GM18517 (cell line): Measurements from ENCODE around the gene EXTL1.

ENCODE experiments used
- ATAC-seq: cut with Tn5 transposase; IDR thresholded peaks from one replicate; pipeline ENCODE4 v1.9.1; 2021; ENCODE audit warnings: mild to moderate bottlenecking, moderate library complexity; ENCODE audit not compliant: unreplicated experiment

The EXTL1 gene

GRCh38 chr1:26066857-26067256 lies 45.3 kb downstream of the EXTL1 start:
- no peak for ATAC-seq

DNA sequence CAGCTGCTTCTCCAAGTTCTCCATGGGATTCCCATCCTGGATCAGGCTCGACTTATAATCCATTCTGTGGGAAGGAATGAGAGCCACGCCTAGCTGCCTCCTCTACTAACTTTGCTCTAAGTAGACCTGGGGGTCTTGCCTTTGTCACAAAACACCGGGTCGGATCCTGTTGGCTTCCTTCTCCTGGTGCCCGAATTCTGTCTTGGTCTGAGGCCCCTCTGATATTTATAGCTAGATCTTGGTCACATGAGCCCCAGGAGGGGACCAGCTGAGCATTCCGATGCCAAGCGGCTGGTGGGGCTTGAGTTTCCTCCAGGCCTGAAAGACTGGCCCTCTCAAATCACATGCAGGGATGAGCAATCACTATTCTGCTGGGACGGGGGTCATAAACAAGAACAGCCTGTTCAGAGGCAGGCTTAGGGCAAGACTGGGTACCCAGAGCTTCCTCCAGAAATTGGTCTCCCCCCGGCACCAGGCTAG lies 45.9 kb downstream of the EXTL1 start, which contains the start of gene TRIM63:
Gene TRIM63 (minus strand): TSS at position 199 of the 480 bp plus-strand sequence. CDS start 136 bp downstream, at position 63.
- ATAC-seq = no peak

DNA sequence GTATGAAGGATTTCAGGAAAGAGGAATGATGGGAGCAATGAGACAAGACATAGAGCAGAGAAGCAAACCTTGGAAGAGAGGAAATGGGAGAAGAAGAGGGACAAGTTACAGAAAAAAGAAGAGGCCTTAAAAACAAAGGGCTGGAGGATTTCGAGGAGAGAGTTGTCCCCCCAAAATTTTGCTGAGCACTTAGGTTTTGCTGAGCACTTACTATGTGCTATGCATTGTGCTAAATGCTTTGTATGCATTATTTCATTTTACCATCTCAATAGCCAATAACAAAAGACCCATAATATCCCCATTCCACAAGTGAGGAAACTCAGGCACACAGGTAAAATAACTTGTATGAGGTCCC lies 48.3 kb downstream of the EXTL1 start:
- no peak for ATAC-seq

- no peak for ATAC-seq
These were observed 48.9 kb downstream of the EXTL1 start for GRCh38 chr1:26070296-26070962.

GRCh38 chr1:26070963-26071342 lies 49.4 kb downstream of the EXTL1 start:
- ATAC-seq = no peak

DNA sequence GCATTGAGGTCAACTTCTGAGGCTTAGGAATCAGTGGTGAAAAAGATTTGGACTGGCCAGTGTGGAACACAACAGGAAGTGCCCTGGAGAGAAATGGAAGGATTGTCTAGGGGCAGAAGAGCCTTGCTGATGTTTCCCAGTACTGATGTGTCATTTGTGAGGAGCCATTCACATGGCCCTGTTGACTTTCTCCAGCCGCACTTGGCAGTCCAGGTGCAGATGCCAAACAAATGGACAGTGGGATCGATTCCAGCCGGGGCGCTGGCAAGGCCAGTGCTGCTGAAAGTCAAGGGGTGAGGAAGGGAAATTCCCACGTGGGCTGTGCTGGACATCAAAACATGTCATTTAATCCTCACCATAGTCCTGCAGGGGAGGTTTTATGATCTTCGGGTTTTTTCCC lies 50.7 kb downstream of the EXTL1 start:
- no peak for ATAC-seq

DNA sequence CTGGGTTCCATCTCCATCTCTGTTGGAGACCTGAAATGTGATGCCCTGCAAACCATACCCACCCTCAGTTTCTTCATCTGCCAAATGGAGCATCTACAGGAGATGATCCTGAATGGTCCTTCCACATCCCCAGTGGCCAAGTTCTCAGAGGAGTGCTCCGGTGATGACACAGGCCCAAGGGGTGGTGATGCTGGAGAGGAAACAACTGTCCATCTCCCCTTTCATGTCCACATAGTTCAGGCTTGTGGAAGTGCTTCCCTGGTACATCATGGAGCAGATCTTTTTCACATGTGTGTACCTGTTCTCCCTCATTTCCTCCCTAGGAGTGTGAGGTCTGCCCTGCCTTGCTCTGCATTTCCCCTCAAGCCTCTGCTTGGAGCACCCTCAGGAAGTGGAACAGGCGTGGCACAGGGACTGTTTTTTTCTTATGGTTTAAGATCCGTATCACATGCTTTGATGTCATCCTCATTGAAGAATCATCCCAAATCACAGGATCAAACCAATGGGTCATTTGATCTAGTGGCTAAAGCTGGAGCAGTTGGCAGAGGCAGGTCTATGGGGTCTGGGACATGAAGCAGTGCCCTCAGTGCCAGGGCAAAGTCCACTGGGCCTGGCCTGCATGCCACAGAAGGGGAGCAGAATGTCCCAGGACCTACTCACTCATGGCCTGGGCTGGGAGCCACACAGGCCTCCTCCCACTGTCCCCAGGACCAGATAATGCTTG lies 54.0 kb downstream of the EXTL1 start:
- ATAC-seq = no peak

GRCh38 chr1:26077524-26077923 lies 55.9 kb downstream of the EXTL1 start:
- no peak for ATAC-seq

DNA sequence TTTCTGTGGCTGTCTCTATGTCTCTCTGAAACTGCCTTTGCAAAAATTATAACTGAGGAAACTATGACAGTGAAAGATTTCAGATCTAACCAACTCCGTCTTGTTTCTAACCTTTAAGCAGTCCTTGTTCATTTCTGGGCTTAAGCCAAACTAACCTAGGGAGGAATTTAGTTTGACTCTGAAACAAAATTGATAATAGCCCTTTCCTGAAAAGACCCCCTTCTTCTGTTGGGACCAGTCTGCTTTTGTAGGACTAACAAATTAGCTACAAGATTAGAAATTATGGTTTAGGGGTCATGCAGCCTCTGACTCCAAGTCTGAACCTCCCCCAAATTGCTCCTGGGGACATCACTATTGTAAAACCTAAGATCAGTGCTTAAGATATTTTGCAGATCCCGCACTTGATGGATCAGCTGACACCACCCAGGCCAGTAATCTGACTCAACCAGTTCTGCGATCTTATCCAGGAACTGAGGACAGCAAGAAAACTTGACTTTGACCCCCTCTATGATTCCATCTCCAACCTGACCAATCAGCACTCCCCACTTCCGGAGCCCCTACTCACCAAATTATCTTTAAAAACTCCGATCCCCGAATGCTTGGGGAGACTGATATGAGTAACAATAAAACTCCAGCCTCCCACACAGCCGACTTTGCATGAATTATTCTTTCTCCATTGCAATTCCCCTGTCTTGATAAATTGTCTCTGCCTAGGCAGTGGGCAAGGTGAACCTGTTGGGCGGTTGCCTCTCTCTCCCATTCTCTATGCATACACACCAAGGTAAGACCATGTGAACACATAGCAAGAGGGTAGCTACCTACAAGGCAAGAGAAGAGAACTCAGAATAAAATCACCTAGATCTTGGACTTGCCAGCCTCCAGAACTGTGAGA lies 57.0 kb downstream of the EXTL1 start:
- ATAC-seq = no peak

- no peak for ATAC-seq
These were observed 57.6 kb downstream of the EXTL1 start for GRCh38 chr1:26079178-26079563.

DNA sequence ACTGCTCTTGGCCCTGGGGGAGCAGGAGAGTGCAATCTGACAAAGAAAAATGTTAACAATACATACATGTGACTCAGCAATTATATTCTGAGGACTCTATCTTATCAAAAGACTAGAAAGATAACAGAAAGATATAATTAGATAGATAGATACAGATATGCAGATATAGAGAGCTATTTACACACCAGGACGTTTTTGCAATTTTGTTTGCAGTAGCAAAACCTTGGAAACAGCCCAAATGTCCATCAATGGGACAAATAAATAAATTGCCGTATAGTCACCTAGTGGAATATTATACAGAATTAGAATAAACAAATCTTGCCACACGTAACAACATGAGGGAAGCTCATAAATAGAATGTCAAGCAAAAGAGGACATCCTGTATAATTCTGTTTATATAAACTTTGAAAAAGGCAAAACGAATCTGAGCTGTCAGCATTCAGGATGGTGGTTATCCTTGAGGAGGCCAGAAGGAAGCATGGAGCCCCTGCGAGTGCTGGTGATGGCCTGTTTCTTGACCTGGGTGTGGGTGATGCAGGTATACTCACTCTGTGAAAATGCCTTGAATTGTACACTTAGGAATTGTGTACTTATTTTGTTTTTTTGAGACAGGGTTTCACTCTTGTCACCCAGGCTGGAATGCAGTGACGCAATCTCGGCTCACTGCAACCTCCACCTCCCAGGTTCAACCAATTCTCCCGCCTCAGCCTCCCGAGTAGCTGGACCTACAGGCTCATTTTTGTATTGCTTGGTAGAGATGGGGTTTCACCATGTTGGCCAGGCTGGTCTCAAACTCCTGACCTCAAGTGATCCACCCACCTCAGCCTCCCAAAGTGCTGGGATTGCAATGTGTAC lies 58.6 kb downstream of the EXTL1 start:
- ATAC-seq = no peak

DNA sequence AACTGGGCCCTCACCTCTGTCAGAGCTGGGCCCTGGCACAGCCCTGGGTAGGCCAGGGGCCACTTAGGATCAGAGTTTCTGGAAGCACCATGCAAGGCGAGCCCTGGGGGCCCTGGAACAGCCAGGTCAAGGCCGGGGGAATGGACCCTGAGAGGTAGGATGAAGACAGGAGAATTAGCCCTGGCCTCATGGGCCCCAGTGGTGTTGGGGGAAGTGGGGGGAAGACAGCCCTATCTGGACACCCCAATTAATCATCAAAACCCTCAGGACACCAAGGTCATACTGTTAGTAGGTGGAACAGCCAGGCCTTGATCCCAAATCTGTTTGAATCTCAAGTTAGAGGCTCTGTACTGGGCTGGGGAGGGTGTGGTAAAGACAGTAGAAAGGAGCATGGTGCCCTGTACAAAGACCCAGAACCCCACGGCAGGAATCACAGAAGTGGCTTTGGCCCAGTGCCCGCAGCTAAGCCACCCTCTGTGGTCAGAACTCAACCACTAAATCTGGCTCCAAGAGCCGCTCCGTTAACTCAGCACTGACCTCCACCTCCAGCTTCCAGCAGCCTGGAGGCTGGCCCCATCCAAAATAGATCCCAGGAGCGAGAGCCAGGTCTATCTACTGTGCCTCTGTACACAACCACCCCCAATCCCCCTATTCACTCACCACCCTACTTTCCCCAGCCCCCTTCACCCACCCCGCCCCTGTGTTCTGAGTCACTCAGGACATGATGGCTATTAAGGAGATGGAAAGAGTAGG lies 59.9 kb downstream of the EXTL1 start:
- no peak for ATAC-seq

- no peak for ATAC-seq
These were observed 60.4 kb downstream of the EXTL1 start for GRCh38 chr1:26082020-26082350.

- ATAC-seq = no peak
These were observed 61.6 kb downstream of the EXTL1 start for GRCh38 chr1:26083208-26083607.

GRCh38 chr1:26084091-26084561 lies 62.6 kb downstream of the EXTL1 start:
- ATAC-seq = no peak

DNA sequence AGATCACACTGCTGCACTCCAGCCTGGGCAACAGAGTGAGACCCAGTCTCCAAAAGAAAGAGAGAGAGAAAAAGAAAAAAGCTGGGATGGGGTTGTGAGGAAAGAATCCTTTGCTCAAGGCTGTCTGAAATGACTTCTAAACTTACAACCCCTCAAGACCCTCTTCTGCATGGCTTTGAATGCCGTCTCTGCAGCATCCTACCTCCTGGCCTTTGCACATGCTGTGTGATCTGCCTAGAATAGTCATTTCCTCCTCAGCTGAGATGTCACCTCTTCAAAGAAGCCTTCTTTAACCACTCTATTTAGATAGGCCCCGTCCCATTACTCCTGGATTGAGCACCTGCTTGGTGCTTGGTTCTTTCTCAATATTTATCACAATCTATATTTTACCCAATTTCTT lies 63.3 kb downstream of the EXTL1 start:
- no peak for ATAC-seq
